ENCODE measurements around the gene GRAMD1A.

GRCh38 chr19:35054626-35055025 is 54.5 kb downstream of the GRAMD1A start:
- TF ChIP-seq, protein P1, sequence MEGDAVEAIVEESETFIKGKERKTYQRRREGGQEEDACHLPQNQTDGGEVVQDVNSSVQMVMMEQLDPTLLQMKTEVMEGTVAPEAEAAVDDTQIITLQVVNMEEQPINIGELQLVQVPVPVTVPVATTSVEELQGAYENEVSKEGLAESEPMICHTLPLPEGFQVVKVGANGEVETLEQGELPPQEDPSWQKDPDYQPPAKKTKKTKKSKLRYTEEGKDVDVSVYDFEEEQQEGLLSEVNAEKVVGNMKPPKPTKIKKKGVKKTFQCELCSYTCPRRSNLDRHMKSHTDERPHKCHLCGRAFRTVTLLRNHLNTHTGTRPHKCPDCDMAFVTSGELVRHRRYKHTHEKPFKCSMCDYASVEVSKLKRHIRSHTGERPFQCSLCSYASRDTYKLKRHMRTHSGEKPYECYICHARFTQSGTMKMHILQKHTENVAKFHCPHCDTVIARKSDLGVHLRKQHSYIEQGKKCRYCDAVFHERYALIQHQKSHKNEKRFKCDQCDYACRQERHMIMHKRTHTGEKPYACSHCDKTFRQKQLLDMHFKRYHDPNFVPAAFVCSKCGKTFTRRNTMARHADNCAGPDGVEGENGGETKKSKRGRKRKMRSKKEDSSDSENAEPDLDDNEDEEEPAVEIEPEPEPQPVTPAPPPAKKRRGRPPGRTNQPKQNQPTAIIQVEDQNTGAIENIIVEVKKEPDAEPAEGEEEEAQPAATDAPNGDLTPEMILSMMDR (IDR thresholded peaks at IDR 0.05): no peak
- TF ChIP-seq POLR2A (IDR thresholded peaks at IDR 0.05): no peak

Measured in Peyer's patch (tissue), 4 donors.